Cardiac muscle cell (in vitro differentiated cells and primary cell): ENCODE data around the gene ZNF462. TPM values are rescaled to one million over a fixed set of nuclear protein-coding genes. Genes with fewer than 3 reads are reported as not detected.

ENCODE experiments used
- DNase-seq, 2 donors: peaks; one replicate each; pipeline versions ENCODE4 v3.0.0 to v3.0.0-alpha.2; 2010 to 2017; ENCODE audit warnings: low read depth in 1 of 2, low spot score in 1 of 2
- H3K27ac ChIP-seq: fragments of 200-600 bp; sonication (generic); 2 replicates; pipeline ENCODE4 v1.5.1; 2016
- H3K27me3 ChIP-seq: fragments of 200-600 bp; sonication (generic); 2 replicates; pipeline ENCODE4 v1.6.0; 2016; ENCODE audit warnings: control low read depth
- H3K36me3 ChIP-seq: fragments of 200-600 bp; sonication (generic); 2 replicates; pipeline ENCODE4 v1.5.1; 2016; ENCODE audit warnings: control low read depth
- H3K4me1 ChIP-seq: fragments of 200-600 bp; sonication (generic); 2 replicates; pipeline ENCODE4 v1.8.1; 2017; ENCODE audit warnings: low read depth, mild to moderate bottlenecking, mixed run types
- H3K4me3 ChIP-seq: fragments of 200-600 bp; sonication (generic); 2 replicates; pipeline ENCODE4 v1.5.1; 2016; ENCODE audit warnings: mild to moderate bottlenecking
- H3K9me3 ChIP-seq: fragments of 200-600 bp; sonication (generic); 2 replicates; pipeline ENCODE4 v1.5.1; 2017; ENCODE audit warnings: low read depth, mild to moderate bottlenecking, control low read depth
- polyA plus RNA-seq: library from polyadenylated mRNA; unstranded; fragments of >200 nt; fragmentation: Nextera tagmentation; extraction: Ambion mirVana; gene quantifications from 2 replicates; pipeline ENCODE4 v1.2.1, GENCODE V29; 2016
- total RNA-seq: library from RNA; depleted of rRNA; stranded (reverse); fragments of >200 nt; gene quantifications from 2 replicates; pipeline ENCODE4 v1.2.3, GENCODE V29; 2016
- TF ChIP-seq, protein P1 (sequence below): IDR thresholded peaks from 2 replicates; pipeline ENCODE4 v1.5.1; 2012; ENCODE audit warnings: low read depth, mild to moderate bottlenecking, low read length

Gene ZNF462
- total and polyA plus RNA-seq, 2 experiments from 2014 or later: 12.7 to 36.8 TPM

DNA sequence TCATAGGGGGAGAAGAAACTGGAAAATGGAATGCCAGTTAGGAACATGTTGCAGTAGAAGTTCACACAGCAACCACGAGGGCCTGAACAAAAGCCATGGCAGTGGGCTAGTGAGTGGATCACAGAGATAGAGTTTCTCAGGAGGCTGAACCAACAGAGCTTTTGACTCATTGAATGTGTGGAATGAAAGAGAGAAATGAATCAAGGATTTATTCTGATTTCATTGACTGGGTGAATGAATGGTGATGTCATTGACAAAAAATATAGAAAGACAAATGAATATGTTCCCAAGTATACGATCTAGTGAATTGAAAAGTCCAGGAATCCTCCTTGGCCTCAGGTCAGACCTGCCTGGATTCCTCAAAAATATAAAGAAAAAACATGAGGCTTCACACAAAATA, 99.2 kb downstream of the ZNF462 start:
- no peak overlapping the region for H3K27ac ChIP-seq

DNA sequence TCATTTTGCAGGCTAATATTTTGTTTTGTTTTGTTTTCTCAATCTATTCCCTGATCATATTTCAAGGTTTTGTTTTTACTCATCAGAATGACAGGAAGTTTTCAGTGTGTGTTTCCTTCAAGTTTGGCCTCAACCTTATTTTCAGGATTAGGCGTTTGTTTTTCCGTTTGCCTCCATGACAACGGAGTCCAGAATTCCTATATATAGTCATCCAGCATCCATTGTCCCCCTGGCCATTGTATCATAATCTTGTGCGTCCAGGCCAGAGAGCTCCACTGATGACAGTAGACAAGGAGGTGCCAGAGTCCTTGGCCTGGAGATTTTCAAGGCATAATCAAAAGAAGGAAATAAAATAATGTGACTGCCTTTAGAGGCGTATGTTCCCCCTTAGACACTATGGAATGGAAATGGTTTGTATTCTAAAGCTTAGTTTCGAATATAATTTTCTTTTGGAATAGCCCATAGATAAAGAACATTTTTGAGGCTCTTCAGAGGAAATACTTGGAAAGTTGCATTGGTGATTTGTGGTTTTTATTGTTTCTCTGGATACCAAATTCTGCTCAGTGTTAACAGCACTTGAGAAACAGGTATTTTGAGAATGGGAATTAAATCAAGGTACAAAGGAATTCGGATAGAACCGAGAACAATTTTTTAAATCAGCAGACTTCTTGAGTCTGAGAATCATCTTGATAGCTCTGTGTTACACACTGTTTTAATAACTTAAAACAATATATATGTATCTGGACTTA, 99.8 kb downstream of the ZNF462 start:
- H3K9me3 ChIP-seq: no peaks in the 10 kb centered on the region
- H3K4me1 ChIP-seq: peaks cover 16% of the 10 kb centered on the region
- DNase-seq: peak; percentile 6 to 75
- peaks cover 14% of the 10 kb centered on the region for H3K36me3 ChIP-seq
- no peak overlapping the region for H3K4me3 ChIP-seq
- no peaks in the 10 kb centered on the region for H3K27me3 ChIP-seq
- H3K27ac ChIP-seq: peak overlapping the region; percentile 4
- TF ChIP-seq, protein P1, sequence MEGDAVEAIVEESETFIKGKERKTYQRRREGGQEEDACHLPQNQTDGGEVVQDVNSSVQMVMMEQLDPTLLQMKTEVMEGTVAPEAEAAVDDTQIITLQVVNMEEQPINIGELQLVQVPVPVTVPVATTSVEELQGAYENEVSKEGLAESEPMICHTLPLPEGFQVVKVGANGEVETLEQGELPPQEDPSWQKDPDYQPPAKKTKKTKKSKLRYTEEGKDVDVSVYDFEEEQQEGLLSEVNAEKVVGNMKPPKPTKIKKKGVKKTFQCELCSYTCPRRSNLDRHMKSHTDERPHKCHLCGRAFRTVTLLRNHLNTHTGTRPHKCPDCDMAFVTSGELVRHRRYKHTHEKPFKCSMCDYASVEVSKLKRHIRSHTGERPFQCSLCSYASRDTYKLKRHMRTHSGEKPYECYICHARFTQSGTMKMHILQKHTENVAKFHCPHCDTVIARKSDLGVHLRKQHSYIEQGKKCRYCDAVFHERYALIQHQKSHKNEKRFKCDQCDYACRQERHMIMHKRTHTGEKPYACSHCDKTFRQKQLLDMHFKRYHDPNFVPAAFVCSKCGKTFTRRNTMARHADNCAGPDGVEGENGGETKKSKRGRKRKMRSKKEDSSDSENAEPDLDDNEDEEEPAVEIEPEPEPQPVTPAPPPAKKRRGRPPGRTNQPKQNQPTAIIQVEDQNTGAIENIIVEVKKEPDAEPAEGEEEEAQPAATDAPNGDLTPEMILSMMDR: no peak

More for the DNA sequence above, 99.2 kb downstream of the ZNF462 start:
- peaks cover 12% of the 10 kb centered on the region for H3K4me1 ChIP-seq
- TF ChIP-seq, protein P1: no peak
- H3K4me3 ChIP-seq: no peak overlapping the region
- H3K36me3 ChIP-seq: peaks cover 14% of the 10 kb centered on the region
- peak in 1 of 2 donors; percentile 14 for DNase-seq
- H3K27me3 ChIP-seq: no peaks in the 10 kb centered on the region
- no peaks in the 10 kb centered on the region for H3K9me3 ChIP-seq

DNA sequence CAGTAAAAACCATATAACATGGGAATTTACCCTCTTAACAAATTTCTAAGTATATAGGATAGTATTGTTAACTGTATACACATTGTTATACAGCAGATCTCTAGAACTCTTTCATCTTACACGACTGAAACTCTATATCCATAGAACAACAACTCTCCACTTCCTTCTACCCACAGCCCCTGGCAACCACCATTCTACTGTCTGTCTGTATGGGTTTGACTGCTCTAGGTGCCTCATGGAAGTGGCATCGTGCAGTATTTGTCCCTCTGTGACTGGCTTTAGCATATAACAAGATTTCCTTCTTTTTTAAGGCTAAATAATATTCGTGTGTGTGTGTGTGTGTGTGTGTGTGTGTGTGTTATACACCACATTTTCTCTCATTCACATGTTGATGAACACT, 100.7 kb downstream of the ZNF462 start:
- TF ChIP-seq, protein P1: no peak
- Histone ChIP-seq H3K4me1 (peaks cover 16% of the 10 kb centered on the region), H3K27ac (peak overlapping the region; percentile 4), H3K9me3 (no peaks in the 10 kb centered on the region), H3K27me3 (no peaks in the 10 kb centered on the region), H3K4me3 (no peak overlapping the region), H3K36me3 (peaks cover 6% of the 10 kb centered on the region)
- DNase-seq: no peak

DNA sequence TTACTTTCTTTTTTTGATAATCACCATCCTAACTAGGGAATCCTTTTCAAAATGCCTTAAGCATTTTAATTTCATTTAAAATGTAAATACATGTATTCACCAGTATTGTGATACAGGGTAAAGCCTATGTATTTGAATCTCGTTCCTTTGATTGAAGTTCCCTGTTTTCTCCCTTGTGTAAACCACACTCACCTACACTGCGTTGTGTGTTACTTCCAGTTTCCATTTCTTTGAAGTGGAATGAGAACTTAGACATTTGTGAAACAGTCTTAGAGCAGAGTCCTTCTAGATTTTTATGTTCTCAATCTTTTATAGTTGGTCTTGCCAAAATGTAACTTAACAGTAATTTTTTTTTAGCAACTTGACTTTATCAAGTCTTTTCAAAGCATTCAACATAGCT, 101.4 kb downstream of the ZNF462 start:
- Histone ChIP-seq H3K36me3 (peaks cover 4% of the 10 kb centered on the region), H3K27ac (no peak overlapping the region), H3K9me3 (no peaks in the 10 kb centered on the region), H3K27me3 (no peaks in the 10 kb centered on the region), H3K4me1 (peaks cover 23% of the 10 kb centered on the region), H3K4me3 (no peak overlapping the region)
- TF ChIP-seq, protein P1: no peak
- DNase-seq: no peak

DNA sequence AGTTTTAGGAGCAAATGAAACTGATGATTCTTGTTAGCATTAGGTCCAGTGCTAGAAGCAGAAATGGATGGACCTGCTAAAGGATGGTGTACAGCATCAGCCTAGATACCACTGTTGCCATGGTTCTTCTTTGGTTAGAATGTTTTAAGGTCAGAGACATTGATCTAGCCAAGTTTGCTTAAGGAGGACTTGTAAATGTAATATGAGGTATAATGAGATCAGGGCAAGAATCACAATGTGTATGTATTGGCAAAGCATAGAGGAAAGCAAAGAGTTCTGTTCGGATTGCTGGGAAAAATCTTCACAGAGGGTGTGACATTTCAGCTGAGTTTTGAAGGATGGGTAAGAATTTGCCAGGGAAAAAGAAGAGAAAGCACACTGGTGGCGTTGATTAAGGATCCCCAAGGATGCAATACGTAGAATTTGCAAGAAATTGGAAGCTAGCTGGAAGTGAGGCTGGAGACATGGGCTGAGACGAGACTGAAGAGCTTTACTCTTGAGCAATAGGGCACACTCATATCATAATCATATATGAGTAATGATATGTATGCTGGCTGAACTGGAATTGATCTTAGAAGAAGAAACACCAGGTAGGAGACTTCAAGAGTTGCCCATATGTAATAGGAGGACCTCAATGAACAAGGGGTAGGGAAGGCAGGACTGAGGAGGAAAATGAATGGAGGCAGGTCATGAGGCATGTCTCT, 102.0 kb downstream of the ZNF462 start:
- peaks cover 4% of the 10 kb centered on the region for H3K36me3 ChIP-seq
- no peak overlapping the region for H3K4me3 ChIP-seq
- TF ChIP-seq, protein P1: no peak
- DNase-seq: no peak
- no peak overlapping the region for H3K27ac ChIP-seq
- peaks cover 29% of the 10 kb centered on the region for H3K4me1 ChIP-seq
- H3K27me3 ChIP-seq: no peaks in the 10 kb centered on the region
- H3K9me3 ChIP-seq: no peaks in the 10 kb centered on the region
